HL-60/S4 treated with phorbol 12-myristate 13-acetate at 8.2 ng/mL for 4 days and 3 days (cell line): Measurements from ENCODE around the gene TMEM131.

Experiments used
- in situ Hi-C: fragments of 300-500 bp; cut with MboI; formaldehyde crosslinking; loops from 2 replicates; pipeline ENCODE4 v1.15.0; 2022; ENCODE audit warnings: low sequenced_read_pairs

Gene TMEM131

GRCh38 chr2:97992836-97993825 lies 2.6 kb downstream of the TMEM131 start:
- in situ Hi-C loops: no loop called here

- in situ Hi-C loops: no loop called here
Measured at GRCh38 chr2:97991081-97991856, 4.5 kb downstream of the TMEM131 start.

- in situ Hi-C loops: no loop called here
Measured at GRCh38 chr2:97988722-97989121, 7.0 kb downstream of the TMEM131 start.

GRCh38 chr2:97985998-97986397 lies 9.8 kb downstream of the TMEM131 start:
- in situ Hi-C loops: no loop called here

- in situ Hi-C loops: no loop called here
Measured at GRCh38 chr2:97983698-97984097, 12.1 kb downstream of the TMEM131 start.

- in situ Hi-C loops: no loop called here
Measured at GRCh38 chr2:97983134-97983533, 12.6 kb downstream of the TMEM131 start.

GRCh38 chr2:97982621-97983020 lies 13.1 kb downstream of the TMEM131 start:
- in situ Hi-C loops: no loop called here

GRCh38 chr2:97981961-97982360 lies 13.8 kb downstream of the TMEM131 start:
- in situ Hi-C loops: no loop called here

- in situ Hi-C loops: no loop called here
Measured at GRCh38 chr2:97979904-97980303, 15.8 kb downstream of the TMEM131 start.

GRCh38 chr2:97974471-97974870 lies 21.3 kb downstream of the TMEM131 start:
- in situ Hi-C loops: no loop called here

GRCh38 chr2:97970293-97971060 lies 25.3 kb downstream of the TMEM131 start:
- in situ Hi-C loops: no loop called here

GRCh38 chr2:97969081-97970067 lies 26.4 kb downstream of the TMEM131 start:
- in situ Hi-C loops: no loop called here

- in situ Hi-C loops: no loop called here
Measured at GRCh38 chr2:97967931-97968627, 27.7 kb downstream of the TMEM131 start.

- in situ Hi-C loops: no loop called here
Measured at GRCh38 chr2:97967216-97967592, 28.5 kb downstream of the TMEM131 start.

GRCh38 chr2:97966545-97967215 lies 29.1 kb downstream of the TMEM131 start:
- in situ Hi-C loops: no loop called here

GRCh38 chr2:97965116-97965515 lies 30.6 kb downstream of the TMEM131 start:
- in situ Hi-C loops: no loop called here

GRCh38 chr2:97963880-97964279 lies 31.9 kb downstream of the TMEM131 start:
- in situ Hi-C loops: no loop called here

GRCh38 chr2:97963079-97963406 lies 32.7 kb downstream of the TMEM131 start:
- in situ Hi-C loops: no loop called here

- in situ Hi-C loops: no loop called here
Measured at GRCh38 chr2:97961534-97961933, 34.2 kb downstream of the TMEM131 start.
